Measurements from ENCODE around the gene SPRED2.
A peak's percentile ranks its signal among the peaks of the same experiment; 100 is the strongest.

The SPRED2 gene

DNA sequence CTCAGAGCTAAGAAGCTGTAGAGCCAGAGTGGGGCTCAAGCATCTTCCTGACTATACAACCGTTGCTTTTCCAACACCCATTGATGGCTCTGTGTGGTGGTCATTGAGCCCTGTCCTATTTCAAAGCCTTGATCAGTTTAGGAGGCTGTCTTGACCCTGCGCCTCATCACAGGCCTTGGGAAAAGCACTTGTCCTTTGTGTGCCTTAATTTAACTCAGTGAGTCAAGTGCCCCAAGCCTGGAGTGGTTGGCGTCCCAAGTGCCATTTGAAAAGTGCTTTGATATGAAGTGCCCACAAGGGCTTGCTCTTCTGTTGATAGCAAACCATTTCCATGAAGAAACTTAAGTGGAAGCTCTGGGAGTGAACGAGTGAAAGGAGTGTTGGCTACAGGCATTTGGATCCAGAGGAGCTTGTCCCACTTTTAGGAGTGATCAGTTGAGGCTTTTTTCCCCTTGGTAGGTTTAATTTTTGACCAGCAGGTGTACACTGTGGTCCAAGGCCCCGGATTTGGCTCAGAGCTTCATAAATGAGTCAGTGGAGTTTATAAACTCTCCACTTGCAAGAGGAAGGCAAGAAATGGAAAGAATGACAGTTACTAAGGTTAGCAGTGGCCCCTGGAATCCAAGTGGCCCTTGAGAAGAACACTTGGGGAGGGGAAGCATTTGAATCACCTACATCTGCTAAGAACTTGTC is 154.5 kb downstream of the SPRED2 start:
- DNase-seq (ENCODE audit: low read depth, low spot score) = no peak

DNA sequence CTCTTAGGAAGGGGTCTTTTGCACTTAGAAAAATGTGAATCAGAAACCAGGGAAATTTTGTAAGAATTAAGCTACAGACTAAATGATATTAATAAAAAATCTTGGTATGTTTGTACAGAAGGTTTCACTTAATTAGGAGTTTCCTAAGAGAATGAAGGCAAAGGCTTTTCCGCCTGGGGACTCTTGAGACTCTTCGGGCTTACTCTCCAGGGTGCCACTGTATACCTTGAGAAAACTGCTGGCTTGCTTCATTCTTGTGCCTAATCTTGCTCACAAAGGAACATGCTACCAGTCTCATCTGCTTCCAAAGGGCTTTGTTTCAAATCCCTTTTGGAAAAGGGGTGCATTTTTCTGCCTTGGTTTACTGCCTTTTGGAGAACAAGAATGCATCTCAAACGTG is 155.3 kb downstream of the SPRED2 start:
- no peak for DNase-seq (ENCODE audit: low read depth, low spot score)

DNA sequence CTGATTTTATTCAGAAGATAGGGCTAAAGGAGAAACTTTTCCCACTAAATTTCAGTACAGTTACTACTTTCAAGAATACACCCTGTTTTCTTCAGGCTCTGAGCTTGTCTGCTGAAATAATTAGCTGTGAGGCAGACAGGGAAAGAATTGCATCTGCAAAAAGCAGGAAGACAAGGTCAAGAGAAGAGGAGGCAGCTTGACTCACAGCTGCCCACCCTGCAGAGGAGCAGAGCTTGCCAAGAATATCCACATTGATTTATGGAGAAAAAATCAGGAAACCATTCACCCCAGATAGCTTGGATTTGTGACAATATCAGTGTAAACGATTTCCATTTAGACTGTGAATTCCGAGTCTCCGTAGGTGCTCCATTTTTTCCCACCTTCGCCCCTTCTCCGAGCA is 155.8 kb downstream of the SPRED2 start:
- no peak for DNase-seq (ENCODE audit: low read depth, low spot score)

DNA sequence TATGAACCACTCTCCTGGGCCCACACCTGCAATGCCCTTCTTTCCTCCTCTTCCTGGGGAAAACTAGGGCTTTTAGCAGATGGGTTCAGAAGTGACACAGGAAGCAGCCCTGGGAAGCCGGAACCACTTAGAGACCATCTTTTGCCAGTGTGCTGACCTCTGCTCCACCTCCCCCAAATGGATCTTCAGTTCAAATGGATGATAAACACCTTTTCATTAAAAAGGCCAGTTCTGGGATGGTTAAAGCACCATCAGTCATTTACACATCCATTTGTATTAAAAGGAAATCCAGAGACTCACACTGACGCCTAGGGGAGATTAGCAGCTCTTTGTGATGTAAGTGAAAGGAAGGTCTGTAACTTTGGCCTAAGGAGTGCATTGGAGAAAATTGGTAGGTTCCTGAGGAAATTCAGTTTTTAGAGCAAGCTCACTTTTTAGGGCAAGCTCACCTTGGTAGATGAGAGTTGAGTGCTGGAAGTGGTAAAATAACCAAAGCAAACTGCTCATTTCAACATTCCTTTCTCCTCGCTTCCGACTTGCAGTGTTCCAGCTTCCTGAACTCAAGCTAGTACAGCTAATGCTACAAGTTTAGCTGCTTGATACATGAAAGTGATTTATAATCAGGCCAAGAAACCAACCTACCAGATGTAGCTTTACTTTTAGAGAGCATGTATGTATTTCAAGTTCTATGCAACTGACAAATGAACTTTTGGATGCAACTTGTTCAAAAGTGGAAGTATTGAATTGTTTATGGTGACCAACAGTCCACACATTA is 157.1 kb downstream of the SPRED2 start:
- DNase-seq (ENCODE audit: low read depth, low spot score) = no peak

DNA sequence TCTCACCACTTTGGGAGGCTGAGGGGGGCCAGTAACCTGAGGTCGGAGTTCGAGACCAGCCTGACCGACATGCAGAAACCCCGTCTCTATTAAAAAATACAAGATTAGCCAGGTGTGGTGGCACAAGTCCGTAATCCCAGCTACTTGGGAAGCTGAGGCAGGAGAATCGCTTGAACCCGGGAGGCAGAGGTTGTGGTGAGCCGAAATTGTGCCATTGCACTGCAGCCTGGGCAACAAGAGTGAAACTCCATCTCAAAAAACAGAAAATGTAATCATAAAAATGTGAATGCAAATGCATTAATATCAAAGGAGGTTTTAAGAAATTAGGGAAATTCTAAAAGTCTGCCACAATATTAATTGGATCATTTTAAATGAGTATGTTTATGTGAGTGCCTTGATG is 159.1 kb downstream of the SPRED2 start:
- DNase-seq (ENCODE audit: low read depth, low spot score) = no peak

DNA sequence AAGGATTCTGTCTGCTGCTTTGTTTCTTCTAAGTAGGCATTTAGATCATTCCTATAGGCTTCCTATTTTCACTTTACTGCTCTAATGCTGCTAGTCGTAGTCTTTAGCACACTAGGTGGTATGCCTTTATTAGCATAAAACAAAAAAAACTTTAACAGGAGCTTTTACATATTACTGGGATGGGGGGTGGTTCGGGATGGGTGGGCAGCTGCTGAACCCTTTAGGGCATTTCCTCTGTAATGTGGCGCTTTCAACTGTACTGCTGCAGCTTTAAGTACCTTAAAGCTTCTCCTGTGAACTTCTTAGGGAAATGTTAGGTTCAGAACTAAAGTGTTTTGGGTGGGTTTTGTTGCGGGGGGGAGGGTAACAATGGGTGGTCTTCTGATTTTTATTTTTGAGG is 163.4 kb downstream of the SPRED2 start:
- no peak for DNase-seq (ENCODE audit: low read depth, low spot score)

DNA sequence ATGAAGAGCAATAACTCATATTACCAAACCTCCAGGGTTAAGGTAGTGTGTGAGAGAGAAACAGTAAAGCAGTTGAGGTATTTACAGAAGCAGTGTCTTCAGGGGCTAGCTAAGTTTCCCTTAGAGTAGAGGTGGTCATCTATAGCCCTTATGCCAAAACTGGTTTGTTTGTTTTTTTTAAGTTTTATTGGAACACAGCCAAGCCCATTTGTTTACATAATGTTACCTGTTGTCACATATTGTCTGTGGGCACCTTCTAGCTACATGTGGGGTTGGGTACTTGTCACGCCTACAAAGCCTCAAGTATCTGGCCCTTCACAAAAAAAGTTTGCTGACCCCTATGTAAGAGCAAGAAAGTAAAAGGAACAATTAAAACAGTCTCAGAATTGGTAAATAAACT is 165.4 kb downstream of the SPRED2 start:
- no peak for DNase-seq (ENCODE audit: low read depth, low spot score)

DNA sequence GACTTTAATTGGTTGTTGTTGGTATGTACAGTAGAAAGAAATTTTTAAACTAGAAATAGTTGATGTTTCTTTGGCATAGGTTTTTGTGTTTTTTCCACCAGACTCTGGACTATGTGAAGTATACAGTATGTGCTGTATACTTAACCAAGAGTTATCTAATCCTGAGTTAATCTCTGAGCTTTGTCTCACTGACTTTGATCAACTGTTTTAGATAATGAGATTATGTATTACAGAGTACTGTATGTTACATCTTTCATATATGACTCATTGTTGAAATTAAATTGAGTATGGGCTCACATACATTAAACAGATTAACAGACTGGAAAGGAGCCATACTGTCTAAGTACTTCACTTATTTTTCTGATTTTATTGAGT is 166.7 kb downstream of the SPRED2 start:
- DNase-seq (ENCODE audit: low read depth, low spot score) = no peak

DNA sequence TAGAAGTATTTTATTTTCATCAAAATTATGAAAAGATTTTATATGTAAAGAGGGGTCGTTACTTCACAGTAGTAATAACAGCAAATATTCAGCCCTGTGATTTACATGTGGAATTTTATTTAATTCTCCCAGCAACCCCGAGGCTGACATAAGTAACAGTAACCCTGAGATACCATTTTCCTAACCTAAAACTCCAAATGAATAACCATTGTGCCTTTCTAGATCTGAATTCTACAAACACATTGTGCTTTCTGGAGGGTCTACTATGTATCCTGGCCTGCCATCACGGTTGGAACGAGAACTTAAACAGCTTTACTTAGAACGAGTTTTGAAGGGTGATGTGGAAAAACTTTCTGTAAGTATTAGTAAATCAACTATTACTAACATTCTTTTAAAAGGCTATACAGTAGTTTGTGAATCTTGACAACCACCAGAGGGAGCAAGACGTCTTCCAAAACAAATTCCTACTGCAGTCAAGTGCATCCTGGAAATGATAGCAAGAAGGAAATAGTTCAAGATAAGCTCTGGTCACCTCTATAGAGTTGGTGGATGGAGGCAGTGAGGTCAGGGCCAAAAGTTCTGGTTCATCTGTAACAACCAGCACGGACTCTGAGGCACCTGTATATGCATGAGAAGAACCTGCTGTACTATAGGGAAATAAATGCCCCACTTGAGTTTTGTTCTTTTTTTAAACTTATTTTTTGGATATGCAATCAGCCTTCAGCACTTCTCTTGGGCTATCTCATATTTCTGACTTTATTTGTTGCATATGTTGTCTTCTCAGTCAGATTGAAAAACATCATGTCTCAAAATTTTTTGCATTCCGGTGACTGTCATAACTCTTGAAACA is 167.4 kb downstream of the SPRED2 start:
- DNase-seq (ENCODE audit: low read depth, low spot score) = peak; percentile 65

DNA sequence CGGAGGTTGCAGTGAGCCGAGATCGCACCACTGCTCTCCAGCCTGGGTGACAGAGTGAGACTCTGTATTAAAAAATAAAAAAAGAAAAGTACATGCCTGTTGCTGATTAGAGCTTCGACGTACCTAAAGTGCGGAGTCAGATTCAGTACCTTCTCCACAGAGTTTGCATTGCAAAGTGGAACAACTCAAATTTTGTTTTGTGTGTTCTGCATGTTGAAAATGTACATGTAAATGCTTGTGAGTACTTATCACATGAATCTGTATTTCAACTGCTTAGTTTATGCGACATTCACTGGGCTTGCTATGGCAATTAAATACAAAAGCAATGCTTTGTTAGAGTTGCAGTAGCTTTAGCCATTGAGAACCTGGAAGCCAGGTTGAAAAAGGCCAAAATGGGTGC is 168.4 kb downstream of the SPRED2 start:
- no peak for DNase-seq (ENCODE audit: low read depth, low spot score)

DNA sequence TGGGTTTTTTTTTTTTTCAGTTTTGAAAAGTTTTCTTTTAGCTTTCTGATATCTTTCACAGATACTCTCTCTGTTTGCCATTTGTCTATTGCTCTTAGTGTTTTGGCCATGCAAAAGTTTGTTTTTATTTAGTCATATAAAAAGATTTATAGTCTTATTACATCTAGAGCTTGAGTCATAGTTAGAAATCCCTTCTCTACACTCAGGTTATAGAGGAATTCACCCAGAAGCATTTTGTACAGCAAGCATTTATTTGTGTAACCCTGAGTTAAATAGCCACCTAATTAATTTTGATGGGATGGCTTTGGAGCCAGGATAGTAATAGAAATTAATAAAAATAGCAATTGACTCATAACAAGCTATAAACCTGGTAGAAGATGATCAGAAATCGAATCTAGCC is 169.1 kb downstream of the SPRED2 start:
- no peak for DNase-seq (ENCODE audit: low read depth, low spot score)

DNA sequence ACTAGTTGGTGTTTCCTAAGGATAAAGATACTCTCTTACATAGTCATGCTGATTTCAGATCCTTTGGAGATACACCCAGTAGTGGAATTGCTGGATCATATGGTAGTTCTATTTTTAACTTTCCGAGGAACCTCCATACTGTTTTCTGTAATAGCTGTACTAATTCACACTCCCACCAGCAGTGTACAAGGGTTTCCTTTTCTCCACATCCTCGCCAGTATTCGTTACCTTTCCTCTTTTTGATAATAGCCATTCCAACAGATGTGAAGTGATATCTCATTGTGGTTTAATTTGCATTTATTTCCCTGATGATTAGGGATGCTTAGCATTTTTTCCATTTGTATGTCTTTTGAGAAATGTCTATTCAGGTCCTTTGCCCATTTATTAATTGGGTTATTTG is 170.7 kb downstream of the SPRED2 start:
- no peak for DNase-seq (ENCODE audit: low read depth, low spot score)

All from smooth muscle cell of the brain vasculature (primary cell).